EH (cell line): ENCODE measurements around the gene KRTAP19-4.
"Not testable (repeated sequence)": the region's sequence is repeated elsewhere in the genome, so short reads cannot be mapped to it uniquely, and the experiment has no call there.

Source experiments
- DNase-seq: peaks from one replicate; pipeline ENCODE4 v3.0.0-alpha.2; 2015; ENCODE audit warnings: low read depth

The KRTAP19-4 gene, protein sequence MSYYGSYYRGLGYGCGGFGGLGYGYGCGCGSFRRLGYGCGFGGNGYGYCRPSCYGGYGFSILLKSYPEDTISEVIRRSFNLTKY

DNA sequence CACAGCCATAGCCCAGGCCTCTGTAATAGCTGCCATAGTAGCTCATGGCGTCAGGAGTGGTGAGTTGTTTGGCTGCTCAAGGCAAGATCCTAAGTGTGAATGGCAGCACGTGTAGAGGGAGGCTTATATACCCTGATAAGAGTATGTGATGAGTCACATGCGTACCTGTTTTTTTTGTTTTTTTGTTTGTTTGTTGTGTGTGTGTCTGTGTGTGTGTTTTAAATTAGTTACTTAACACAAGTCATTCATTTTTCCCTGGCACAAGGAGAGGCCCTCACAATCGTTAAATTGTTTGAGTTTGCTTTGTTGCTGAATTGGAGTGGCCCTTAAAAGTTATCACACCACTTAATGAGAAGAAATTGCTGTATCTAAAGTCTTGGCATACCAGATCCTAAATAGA, at the start of gene KRTAP19-4:
TSS of gene KRTAP19-4 (minus strand) at position 101 of the 400 bp plus-strand sequence. CDS start at position 46, 55 bp downstream.
- DNase-seq: no peak

DNA sequence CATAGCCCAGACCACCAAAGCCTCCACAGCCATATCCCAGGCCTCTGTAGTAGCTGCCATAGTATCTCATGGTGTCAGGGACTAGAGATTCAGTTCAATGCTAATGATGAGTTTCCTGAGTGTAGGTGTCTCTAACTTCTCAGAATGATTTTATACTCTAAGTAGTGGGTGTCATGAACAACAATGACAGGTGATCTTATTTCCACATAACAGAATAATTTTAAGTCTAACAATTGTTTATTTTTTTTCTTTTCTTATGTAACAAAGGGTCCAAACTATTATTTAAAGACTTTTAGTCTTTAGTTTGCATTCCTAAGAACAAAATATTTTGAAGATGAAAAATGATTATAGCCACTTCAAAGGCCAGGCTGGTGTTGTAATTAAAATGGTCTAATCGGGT, 44.8 kb upstream of the KRTAP19-4 start, which contains the start of gene KRTAP19-6:
TSS of gene KRTAP19-6 (minus strand) at position 101 of the 400 bp plus-strand sequence. CDS start at position 70, 31 bp downstream.
- no peak for DNase-seq

DNA sequence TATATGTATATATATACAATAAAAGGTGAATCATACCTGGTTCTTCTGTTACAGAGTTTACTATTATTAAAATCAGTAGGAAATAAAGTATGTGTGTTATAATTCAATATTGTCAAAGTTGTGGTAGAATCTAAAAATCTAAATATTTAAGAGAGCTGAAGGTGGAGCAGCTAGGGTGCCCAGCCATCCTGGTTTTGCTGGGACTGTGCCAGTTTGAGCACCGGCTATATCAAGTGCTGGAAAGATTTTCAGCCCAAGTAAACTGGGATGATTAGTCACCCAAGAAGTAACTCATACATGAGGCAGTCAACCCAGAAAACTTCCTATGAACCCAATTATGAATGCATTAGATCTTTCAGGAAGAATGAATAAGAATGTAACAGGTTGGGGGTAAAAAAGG, 21.9 kb upstream of the KRTAP19-4 start:
- no peak for DNase-seq

DNA sequence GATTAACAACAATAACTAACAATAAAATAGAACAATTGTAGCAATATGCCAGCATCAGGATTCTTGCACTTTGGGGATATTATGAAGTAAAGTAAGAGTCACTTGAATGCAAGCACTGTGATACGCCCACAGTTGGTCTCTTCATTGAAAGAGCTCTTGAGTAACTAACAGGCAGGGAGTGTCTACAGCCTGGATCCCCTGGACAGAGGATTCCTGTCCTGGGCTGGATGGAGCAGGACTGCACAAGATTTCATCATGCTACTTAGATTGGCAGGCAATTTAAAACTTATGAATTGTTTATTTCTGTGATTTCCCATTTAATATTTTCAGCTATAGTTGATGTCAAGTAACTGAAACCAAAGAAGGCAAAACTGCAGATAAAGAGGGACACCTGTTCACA, 18.7 kb upstream of the KRTAP19-4 start:
- DNase-seq: no peak

DNA sequence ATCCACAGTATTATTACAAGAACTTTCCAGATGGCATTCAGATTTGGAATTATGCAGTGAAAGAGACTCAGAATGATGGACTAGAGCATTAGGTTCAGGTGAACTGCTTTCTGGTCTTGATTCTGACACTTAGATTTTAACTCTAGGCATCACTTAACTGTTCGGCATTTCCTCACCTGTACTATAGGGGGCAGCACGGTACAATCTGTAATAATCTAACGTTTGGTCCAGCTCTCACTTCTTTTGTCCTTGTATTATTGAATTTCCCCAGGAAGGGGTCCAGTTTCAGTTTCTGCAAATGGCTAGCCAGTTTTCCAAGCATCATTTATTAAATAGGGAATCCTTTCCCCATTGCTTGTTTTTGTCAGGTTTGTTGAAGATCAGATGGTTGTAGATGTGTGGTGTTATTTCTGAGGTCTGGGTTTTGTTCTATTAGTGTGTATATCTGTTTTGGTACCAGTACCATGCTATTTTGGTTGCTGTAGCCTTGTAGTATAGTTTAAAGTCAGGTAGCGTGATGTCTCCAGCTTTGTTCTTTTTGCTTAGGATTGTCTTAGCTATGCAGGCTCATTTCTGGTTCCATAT, 8.7 kb upstream of the KRTAP19-4 start:
- DNase-seq: not testable (repeated sequence)

DNA sequence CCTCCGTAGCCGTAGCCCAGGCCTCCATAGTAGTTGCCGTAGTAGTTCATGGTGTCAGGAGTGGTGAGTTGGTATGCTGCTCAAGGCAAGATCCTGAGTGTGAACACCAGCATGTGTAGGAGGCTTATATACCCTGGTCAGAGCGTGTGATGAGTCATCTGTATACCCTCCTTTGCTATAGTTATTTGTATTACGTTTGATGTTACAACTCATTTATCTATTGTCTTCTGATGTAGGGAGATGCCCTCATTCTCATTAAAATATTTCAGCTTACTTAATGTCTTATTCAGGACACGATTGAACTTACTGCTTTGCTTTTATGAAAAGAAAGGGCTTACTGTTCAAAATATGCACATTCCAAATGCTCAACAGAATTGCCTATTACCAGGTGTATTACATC, 5.1 kb upstream of the KRTAP19-4 start, which contains the start of gene KRTAP19-5:
TSS of gene KRTAP19-5 (minus strand) at position 101 of the 400 bp plus-strand sequence. CDS start at position 50, 51 bp downstream.
- DNase-seq: no peak

DNA sequence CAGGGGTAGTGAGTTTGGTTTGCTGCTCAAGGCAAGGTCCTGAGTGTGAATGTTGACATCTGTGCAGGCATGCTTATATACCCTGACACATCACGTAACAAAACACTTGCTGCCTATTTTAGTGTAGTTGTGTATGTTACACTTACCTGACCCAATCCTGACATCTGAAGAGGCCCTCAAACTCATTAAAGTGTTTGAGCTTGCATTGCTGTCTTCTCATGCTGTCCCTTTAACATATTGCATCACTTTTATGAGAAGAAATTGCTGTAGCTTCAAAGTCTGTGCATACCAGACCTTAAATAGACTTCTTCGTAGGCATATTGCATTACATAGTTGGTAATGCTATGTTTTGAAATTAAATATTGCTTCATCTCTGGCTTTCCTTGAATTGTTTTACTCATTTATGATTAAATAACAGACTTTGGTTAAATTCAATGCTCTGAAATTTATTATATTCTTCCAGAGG, 5.0 kb downstream of the KRTAP19-4 start, which contains the start of gene KRTAP19-3:
TSS of gene KRTAP19-3 (minus strand) at position 51 of the 466 bp plus-strand sequence. CDS start 56 bp downstream, outside the sequence.
- no peak for DNase-seq

DNA sequence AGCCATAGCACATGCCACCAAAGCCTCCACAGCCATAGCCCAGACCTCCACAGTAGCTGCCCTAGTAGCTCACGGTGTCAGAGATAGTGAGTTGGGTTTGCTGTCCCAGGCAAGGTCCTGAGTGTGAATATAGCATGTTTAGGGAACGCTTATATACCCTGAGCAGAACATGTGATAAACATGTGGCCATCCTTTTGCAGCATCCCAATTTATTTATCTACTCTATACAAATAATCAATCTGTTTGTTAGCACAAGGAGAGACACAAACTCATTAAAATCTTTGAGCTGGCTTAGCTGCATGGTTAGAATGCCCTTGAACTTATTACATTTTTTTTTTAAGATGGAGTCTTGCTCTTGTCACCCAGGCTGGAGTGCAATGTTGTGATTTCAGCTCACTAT, 9.6 kb downstream of the KRTAP19-4 start, which contains the start of gene KRTAP19-2:
TSS of gene KRTAP19-2 (minus strand) at position 101 of the 400 bp plus-strand sequence. CDS start at position 13, 88 bp downstream.
- no peak for DNase-seq

DNA sequence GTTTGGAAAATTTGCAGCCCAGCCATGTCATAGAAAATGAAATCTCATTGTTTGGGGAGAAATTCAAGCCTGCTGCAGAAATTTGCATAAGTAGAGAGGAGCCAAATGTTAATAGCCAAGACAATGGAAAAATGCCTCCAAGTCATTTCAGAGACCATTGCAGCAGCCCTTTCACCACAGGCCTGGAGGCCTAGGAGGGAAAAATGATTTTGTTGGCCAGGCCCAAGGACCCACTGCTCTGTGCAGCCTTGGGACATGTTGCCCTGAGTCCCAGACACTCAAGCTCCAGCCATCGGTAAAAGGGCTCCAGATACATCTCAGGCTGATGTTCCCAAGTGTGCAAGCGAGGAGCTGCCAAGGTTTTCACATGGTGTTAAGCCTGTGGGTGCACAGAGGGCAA, 10.8 kb downstream of the KRTAP19-4 start:
- no peak for DNase-seq

DNA sequence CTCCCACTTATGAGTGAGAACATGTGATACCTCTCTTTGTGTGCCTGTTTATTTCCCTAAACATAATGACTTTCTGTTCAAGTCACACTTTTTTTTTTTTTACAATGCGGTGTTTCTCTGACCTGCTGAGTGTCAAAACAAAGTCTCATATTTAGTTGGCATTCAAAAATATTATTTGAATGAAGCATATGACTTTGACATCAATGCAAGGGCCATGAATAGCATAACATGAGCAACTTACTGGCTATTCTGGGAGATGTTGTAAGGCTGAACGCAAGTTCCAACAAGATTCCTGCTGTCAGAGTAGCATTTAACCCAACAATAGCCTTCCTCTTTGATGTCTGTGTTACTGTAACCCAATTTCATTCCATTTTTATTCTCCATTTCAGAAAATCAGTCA, 14.8 kb downstream of the KRTAP19-4 start:
- DNase-seq: no peak

DNA sequence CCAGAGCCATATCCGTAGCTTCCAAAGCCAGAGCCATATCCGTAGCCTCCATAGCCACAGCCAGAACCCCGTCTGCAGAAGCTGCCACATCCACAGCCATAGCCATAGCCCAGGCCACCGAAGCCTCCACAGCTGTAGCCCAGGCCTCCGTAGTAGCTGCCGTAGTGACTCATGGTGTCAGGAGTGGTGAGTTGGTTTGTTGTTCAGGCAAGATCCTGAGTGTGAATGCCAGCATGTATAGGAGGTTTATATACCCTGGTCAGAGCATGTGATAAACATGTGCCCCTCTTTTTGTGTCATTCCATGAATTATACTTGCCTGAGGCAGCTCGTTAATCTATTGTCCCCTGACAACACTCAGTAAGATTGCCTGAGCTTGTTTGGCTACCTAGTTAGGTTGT, 16.8 kb downstream of the KRTAP19-4 start, which contains the start of gene KRTAP19-1:
TSS of gene KRTAP19-1 (minus strand) at position 223 of the 400 bp plus-strand sequence. CDS start at position 173, 50 bp downstream.
- DNase-seq: no peak

DNA sequence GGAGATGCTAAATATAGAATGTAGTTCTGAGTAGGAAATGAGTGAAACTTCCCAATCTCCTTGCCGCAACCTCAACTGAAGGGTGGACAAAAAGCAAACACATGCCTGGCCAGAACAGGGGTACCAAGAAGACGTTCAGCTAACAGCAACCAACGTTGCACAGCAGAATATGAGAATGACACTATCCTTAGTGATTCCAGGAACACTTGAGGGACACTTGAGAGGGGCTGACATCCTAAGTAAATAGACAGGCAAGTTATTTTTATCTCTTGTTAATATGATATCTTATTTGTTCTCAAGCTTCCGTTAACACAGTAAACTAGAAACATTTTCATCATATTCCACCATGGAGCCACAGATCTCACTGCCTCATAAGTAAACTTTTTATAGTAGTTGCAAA, 17.7 kb downstream of the KRTAP19-4 start:
- no peak for DNase-seq

DNA sequence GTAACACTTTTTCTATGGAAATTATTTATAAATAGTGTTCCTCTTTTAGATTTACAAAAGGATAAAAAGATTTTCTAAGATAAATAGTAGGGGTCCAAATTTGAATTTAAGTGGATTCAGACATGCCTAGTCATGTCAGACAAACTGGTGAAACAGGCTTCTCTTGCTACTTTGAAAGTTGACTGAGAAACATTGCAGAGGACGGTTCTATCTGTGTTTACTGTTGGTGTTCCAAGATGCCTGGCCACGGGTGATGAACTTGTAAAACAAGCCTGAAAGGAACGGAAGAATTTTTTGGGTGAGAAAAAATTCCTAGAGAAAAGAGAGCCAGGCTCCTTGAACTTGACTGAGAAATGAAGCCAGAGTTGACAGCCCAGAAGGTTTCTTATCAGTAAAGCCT, 19.0 kb downstream of the KRTAP19-4 start:
- DNase-seq: no peak

DNA sequence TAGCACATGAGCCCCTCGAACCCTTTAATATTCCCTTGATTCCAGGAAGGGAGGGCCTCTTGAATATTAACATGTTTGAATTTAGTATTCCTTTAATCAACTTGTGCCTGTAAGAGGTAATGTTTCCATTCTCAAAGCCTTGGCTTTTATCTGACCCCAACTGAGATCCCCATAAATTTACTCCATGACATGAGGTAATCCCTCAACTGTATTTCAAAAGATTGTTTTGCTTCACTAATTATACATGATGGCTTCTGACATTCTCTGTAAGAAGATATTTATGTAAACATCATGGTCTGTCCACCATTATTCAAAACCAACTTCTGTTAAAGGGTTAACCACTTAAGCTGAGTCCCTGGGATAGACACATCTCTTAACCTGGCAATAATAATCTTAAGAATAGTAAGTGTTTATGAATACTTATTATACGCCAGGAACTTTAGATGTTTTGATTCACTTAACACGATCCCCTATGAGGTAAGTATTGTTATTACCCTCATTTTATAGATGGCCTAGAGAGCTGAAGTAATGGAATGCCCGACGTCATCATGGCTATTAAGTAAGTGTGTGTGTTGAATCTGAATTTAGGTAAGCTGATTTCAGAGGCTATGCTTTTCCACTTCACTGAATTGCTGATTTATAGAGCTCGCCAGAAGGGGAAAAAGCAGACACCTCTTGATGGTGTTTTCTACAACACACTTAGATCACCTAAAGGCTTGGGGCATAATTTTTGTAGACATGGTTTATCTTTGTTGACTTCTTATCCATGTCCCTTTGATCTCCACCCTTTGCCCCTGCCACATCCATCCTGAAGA, 27.9 kb downstream of the KRTAP19-4 start:
- no peak for DNase-seq

DNA sequence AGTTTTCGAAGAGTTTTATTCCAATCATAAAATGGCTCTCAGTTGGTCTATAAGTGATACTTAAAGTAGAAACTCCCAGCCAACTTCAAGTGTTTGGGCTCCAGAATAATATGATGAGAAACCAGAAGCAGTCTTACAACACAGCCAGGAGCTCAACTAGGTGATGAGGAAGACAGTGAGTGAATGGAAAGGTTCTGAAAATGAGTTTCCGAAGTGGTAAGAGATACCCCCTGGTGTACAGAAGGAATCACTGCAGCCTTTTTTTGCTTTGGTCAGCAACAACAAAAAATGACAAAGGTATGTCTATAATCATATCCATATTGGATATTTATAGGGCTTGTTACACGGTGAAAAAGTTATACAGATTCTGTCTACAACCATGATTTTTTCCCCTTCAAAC, 33.3 kb downstream of the KRTAP19-4 start:
- DNase-seq: no peak

DNA sequence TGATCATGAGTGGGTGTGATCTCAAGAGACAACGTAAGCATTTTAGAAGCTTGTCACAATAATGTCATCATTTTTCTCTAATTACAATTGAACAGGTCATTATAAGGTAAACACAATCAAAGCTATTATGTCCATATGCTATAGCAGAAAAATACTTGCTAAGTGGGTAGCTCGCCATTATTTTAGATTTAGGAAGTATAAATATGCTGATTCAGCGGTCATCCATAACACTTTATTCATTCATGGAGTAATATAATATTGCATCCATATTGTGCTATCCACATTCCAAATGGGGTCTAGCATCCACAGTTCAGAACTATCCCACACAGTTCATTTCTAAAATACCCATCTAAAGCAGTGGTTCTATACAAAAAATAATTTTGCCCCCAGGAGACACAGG, 48.5 kb downstream of the KRTAP19-4 start:
- DNase-seq: no peak

DNA sequence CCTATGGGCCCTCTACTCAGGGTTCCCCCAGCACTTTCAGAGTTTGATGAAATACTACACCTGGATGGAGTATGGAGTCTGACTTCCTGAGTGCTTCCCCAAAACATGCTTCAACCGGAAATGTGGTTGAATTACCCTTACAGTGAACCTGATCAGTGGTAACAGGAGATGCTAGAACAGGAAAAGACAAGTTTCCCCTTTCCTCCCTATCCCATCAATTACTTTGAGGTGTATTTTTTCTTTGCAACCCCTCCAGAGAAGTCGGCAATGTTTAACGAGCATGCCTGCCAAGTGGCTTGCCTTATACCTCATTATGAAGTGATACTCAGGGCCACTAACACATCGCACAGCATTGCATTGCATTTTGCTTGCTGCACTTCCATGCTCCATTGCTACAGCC, 49.9 kb downstream of the KRTAP19-4 start:
- no peak for DNase-seq
